NK-92 (cell line): ENCODE results near the gene PKD1.
A peak's percentile ranks its signal among the peaks of the same experiment; 100 is the strongest.

Source experiments
- DNase-seq: peaks from one replicate; lab custom pipeline; 2025; ENCODE audit not compliant: unreplicated experiment; lab: John Stamatoyannopoulos, UW

PKD1 gene

GRCh38 chr16:2056077-2056476 is 79.6 kb downstream of the PKD1 start:
- DNase-seq = no peak

GRCh38 chr16:2054543-2055245 is 81.0 kb downstream of the PKD1 start:
- no peak for DNase-seq

- no peak for DNase-seq
Observed at GRCh38 chr16:2053897-2054296, 81.8 kb downstream of the PKD1 start.

- no peak for DNase-seq
Observed at GRCh38 chr16:2053211-2053610, 82.5 kb downstream of the PKD1 start.

GRCh38 chr16:2048116-2048543 is 87.6 kb downstream of the PKD1 start:
- no peak for DNase-seq

GRCh38 chr16:2047330-2048115 is 88.2 kb downstream of the PKD1 start, which contains the start of the genes NTHL1 and TSC2:
Gene NTHL1, minus strand, starts transcription at chr16:2047834. Its CDS starts 11 bp downstream, at chr16:2047823.
Gene TSC2, plus strand, starts transcription at chr16:2047985. Its CDS starts 631 bp downstream, at chr16:2048616.
- DNase-seq = peak; percentile 44

- DNase-seq = no peak
Observed at GRCh38 chr16:2046893-2047329, 88.8 kb downstream of the PKD1 start.

GRCh38 chr16:2045965-2046892 is 89.5 kb downstream of the PKD1 start:
- DNase-seq = no peak

GRCh38 chr16:2044541-2044940 is 91.2 kb downstream of the PKD1 start:
- no peak for DNase-seq

- DNase-seq = no peak
Observed at GRCh38 chr16:2043667-2044451, 91.8 kb downstream of the PKD1 start.

- no peak for DNase-seq
Observed at GRCh38 chr16:2042986-2043666, 92.6 kb downstream of the PKD1 start.

GRCh38 chr16:2042171-2042985 is 93.3 kb downstream of the PKD1 start:
- DNase-seq = no peak

GRCh38 chr16:2040787-2041522 is 94.7 kb downstream of the PKD1 start:
- DNase-seq = no peak

GRCh38 chr16:2040041-2040786 is 95.5 kb downstream of the PKD1 start:
- no peak for DNase-seq

GRCh38 chr16:2039274-2040031 is 96.2 kb downstream of the PKD1 start:
- DNase-seq = no peak
